ENCODE measurements around the gene ACTL7A.

The ACTL7A gene

GRCh38 chr9:108850293-108850897, 11.7 kb upstream of the ACTL7A start:
- DNase-seq (ENCODE audit: low read depth) = no peak

DNA sequence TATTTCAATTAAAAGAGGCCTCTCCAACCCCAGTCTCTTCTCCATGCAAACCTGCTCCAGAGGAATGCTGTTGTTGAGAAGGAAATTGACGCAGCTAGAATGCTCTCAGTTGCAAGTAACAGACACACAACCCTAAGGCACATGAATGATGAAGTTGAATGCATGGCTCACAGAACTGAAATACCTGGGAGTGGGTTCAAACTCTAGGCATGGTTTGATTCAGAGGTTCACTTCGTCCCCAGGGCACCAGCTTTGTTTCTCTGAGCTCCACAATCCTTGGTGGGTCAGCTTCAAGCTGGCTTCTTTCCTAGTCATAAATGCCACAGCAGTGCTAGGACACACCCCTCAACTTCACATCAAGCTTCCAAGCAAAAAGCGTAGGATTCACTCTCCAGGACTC, 10.9 kb upstream of the ACTL7A start:
- DNase-seq (ENCODE audit: low read depth) = no peak

DNA sequence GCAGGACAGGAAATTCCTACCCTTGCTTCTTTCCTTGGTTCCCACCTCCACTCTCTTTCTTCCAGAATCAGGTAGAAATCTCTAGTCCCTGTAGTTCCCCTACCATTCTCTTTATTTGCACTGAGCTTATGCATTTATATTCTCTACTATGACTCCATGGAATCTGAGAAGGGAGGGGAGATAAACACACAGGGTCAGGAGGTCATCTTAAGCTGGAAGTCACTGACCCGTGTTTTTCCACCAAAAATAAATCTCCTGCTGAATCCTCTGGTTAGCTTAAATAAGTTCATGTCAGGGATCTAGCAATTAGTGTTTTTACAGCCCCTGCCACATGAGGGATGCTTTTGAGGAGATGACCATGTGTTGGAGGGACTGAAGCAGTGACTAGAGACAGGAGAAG, 10.0 kb upstream of the ACTL7A start:
- no peak for DNase-seq (ENCODE audit: low read depth)

DNA sequence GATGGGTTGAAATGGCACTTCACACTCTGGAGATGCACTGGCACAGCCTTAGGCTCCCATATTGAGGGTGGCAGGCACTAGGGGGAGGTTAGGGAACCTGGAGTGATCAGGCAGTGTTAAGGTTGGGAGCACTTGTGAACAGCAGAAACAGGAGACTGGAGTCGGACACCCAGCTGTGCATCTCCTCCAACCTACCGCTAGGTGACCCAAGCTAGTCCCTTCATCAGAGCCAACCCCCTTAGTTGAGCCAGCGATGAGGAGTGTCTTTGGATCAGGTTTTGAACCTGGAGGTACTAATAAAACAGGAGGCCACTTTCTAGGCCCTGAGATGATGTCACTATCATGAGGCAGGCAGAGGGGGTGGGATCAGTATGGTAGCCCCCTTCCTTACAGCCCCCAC, 8.0 kb upstream of the ACTL7A start:
- no peak for DNase-seq (ENCODE audit: low read depth)

GRCh38 chr9:108854641-108855528, 7.2 kb upstream of the ACTL7A start:
- no peak for DNase-seq (ENCODE audit: low read depth)

DNA sequence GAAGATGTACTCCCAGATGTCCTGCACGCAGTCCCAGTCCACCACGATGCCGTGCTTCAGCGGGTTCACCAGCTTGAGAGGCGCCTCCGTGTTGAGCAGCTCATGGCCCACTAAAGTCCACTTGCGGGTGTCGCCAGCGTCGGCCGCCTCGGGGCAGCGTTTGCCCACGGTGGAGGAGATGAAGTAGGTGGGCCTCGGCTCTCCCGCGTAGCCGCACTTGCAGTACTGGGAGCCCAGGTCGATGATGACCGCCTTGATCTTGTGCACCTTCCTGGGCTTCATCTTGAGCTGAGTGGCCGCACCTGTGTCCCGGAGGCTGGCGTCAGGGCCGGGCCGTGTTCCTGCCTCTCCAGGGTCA, 6.6 kb upstream of the ACTL7A start:
- DNase-seq (ENCODE audit: low read depth) = no peak

DNA sequence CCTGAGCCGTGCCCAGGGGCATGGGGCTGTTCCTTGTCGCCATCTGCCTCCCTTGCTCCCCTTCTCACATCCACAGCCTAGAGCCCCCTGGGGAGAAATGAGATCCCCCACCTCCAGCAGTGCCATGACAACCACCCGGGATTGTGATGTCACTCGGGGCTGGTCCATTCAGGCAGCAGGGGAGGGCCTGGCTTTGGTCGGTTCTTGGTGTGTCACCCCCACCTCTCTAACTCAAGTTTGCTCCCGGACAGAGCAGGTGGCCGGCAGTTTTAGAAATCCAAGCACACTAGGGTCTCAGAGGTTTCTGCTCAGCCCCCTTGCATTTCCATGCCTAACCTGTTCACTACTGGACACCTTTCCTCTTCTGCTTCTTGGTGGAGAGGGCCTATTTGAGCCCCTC, 6.2 kb upstream of the ACTL7A start, which contains the start of gene ACTL7B:
Gene ACTL7B, minus strand, starts transcription at position 99 of the 400 bp plus-strand sequence. Its CDS starts 56 bp downstream, at position 43.
- DNase-seq (ENCODE audit: low read depth) = no peak

GRCh38 chr9:108857572-108857971, 4.5 kb upstream of the ACTL7A start:
- no peak for DNase-seq (ENCODE audit: low read depth)

GRCh38 chr9:108859459-108860114, 2.5 kb upstream of the ACTL7A start:
- no peak for DNase-seq (ENCODE audit: low read depth)

DNA sequence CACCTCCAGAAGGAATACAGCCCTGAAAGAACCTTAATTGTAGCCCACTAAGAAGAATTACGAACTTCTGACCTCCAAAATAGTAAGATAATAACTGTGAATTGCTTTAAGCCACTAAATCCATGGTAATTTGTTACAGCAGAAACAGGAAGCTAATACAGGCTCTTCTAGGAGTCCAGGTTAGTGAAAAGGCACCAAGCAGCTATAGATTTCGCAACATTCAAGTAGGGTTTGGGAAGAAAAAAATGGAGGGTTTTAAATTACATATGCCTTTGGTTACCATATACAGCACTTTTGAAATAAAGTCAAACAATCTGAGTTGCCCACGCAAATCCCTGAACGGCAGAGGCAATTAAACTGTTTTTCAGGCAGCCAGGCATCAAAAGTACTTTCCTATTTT, 1.7 kb upstream of the ACTL7A start:
- no peak for DNase-seq (ENCODE audit: low read depth)

- no peak for DNase-seq (ENCODE audit: low read depth)
These were observed 1.3 kb upstream of the ACTL7A start for GRCh38 chr9:108860764-108861163.

- DNase-seq (ENCODE audit: low read depth) = no peak
These were observed 602 bp upstream of the ACTL7A start for GRCh38 chr9:108861464-108861863.

DNA sequence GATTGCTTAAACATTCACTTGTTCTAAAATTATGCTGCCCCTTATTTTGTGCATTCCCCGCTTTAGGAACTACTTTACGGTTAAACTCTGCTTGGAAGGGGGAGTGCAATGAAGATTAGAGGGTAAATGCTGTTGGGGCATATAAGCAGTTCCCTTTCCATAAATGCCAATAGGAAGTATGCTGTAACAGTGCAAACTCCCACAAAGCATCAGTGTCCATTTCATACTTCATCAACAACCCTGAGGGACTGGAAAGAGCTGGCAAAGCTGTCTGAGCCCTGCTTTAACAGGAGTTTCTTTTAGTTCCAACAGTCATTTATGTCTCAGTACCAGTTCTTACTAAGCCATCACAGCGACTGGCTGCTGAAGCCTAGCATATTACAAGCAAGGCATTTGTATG, 1.8 kb downstream of the ACTL7A start:
- no peak for DNase-seq (ENCODE audit: low read depth)

- no peak for DNase-seq (ENCODE audit: low read depth)
These were observed 2.4 kb downstream of the ACTL7A start for GRCh38 chr9:108864446-108864845.

DNA sequence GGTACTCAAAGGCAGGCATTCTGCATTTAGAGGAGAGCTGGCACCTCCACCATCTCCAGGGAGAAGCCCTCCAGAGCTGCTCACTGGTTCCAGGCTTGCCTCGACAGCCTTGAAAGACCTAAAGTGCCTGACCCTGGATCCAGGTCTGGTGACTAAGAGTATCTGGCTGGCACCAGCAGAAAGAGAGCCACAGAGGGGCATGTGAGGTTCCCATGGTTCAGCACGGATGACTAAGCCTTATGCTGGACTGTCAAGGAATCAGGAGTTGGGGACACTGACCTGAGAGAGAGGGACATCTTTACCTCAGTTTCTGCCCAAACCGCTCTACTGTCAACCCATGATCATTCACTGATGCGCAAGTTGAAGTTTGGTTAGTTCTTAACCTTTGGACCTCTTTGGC, 3.0 kb downstream of the ACTL7A start:
- DNase-seq (ENCODE audit: low read depth) = no peak

DNA sequence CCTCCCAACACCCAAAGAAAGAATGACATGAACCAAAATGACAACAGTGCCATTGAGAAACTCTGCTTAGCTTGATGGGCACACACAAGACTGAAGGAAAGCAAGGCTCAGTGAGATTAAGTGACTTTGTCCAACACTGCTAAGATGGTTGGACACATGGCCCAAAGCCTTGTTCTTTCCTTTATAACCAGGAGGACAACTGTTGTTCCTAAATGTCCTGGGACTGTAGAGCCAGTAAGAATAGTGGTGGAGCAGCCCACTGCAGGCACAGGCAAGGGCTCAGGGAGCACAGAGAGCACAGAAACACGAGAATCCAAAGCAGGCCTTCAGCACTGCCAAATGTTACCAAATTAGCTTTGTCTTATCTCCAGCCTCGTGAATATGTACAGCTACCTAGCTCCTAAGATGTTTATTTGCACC, 3.9 kb downstream of the ACTL7A start:
- DNase-seq (ENCODE audit: low read depth) = no peak

GRCh38 chr9:108867116-108867515, 5.0 kb downstream of the ACTL7A start:
- no peak for DNase-seq (ENCODE audit: low read depth)

GRCh38 chr9:108867829-108868228, 5.8 kb downstream of the ACTL7A start:
- no peak for DNase-seq (ENCODE audit: low read depth)

GRCh38 chr9:108869092-108869725, 7.1 kb downstream of the ACTL7A start:
- DNase-seq (ENCODE audit: low read depth) = no peak

DNA sequence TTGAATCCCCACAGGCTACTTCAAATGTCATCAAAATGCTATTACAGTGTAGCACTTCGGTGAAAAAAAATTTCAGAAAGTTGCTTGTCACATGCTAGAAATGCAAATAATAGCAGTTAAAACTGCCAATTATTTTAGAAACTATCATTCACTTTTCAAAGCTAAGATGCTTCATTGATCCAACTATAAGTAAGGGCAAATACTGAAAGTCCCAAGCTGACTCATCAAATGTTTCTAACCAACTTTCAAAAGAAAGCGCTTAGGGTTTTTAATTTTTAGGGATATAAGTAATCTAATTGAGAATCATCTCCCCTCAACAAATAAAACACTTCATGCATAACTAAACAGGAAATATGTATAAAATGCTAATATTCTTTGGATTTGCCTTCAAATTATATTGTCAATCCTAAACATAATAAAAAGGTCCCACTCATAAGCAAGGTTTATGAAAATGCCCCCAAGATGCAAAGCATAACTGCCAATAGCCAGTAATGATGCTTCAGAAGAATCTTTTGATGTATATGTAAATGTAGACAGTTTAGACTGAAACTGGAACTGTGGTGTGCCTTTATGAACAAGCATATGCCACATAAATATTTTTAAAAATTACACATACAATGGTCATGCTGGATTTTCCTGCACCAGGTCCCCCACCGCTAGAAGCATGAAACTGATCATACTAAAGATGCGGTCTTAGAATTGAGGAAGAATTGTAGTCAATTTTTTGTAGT, 12.2 kb downstream of the ACTL7A start:
- DNase-seq (ENCODE audit: low read depth) = no peak

DNA sequence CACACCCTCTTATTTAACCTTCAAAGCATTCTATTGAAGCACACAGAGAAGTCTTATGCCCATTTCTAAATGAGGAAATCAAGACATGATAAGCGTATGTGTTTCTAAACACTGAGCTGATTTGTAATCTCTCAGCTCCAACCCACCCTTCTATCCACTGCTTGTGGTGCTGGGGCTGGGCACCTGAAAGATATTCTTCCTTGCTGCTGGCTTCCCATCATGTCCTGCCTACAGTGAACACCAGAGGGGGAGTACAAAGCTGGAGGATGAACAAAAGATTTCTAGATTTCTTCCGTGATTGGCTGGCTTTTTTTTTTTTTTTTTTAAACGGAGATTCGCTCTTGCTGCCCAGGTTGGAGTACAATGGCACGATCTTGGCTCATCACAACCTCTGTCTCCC, 14.4 kb downstream of the ACTL7A start:
- DNase-seq (ENCODE audit: low read depth) = no peak

GRCh38 chr9:108877524-108877923, 15.5 kb downstream of the ACTL7A start:
- no peak for DNase-seq (ENCODE audit: low read depth)
